GM18508 (cell line): ENCODE measurements around the gene CFAP300.

Source experiments
- ATAC-seq: cut with Tn5 transposase; IDR thresholded peaks from one replicate; pipeline ENCODE4 v1.9.1; 2021; ENCODE audit warnings: moderate number of reproducible peaks; ENCODE audit not compliant: insufficient read depth, unreplicated experiment

The CFAP300 gene

GRCh38 chr11:102047305-102047924 lies at the start of gene CFAP300:
CFAP300 (plus strand) TSS chr11:102047437; CDS start chr11:102047471, 34 bp downstream.
- ATAC-seq: no peak

- ATAC-seq: no peak
Observed at GRCh38 chr11:102001657-102002338, 45.4 kb upstream of the CFAP300 start.

GRCh38 chr11:102004220-102004619 lies 43.0 kb upstream of the CFAP300 start:
- ATAC-seq: no peak

- no peak for ATAC-seq
Observed at GRCh38 chr11:102005306-102005705, 41.9 kb upstream of the CFAP300 start.

- ATAC-seq: no peak
Observed at GRCh38 chr11:102006835-102007566, 40.2 kb upstream of the CFAP300 start.

GRCh38 chr11:102007567-102008437 lies 39.4 kb upstream of the CFAP300 start:
- no peak for ATAC-seq

- no peak for ATAC-seq
Observed at GRCh38 chr11:102010776-102011494, 36.3 kb upstream of the CFAP300 start.

- no peak for ATAC-seq
Observed at GRCh38 chr11:102012946-102013345, 34.3 kb upstream of the CFAP300 start.

- ATAC-seq: no peak
Observed at GRCh38 chr11:102014756-102015155, 32.5 kb upstream of the CFAP300 start.

GRCh38 chr11:102017026-102017425 lies 30.2 kb upstream of the CFAP300 start:
- no peak for ATAC-seq

GRCh38 chr11:102026217-102026616 lies 21.0 kb upstream of the CFAP300 start:
- no peak for ATAC-seq

- ATAC-seq: no peak
Observed at GRCh38 chr11:102026959-102027358, 20.3 kb upstream of the CFAP300 start.

GRCh38 chr11:102036757-102037156 lies 10.5 kb upstream of the CFAP300 start:
- no peak for ATAC-seq

- no peak for ATAC-seq
Observed at GRCh38 chr11:102046841-102047240, 396 bp upstream of the CFAP300 start.

- ATAC-seq: no peak
Observed at GRCh38 chr11:102050927-102051575, 3.8 kb downstream of the CFAP300 start.

GRCh38 chr11:102061276-102061675 lies 14.0 kb downstream of the CFAP300 start:
- ATAC-seq: no peak

- ATAC-seq: no peak
Observed at GRCh38 chr11:102062106-102062505, 14.9 kb downstream of the CFAP300 start.

- ATAC-seq: no peak
Observed at GRCh38 chr11:102064316-102064715, 17.1 kb downstream of the CFAP300 start.

- no peak for ATAC-seq
Observed at GRCh38 chr11:102070766-102071165, 23.5 kb downstream of the CFAP300 start.
